Measurements from ENCODE around the gene CATSPERE. TPM values are rescaled to one million over a fixed set of nuclear protein-coding genes. Genes with fewer than 3 reads are reported as not detected.

CATSPERE gene
- total RNA-seq, 4 donors from 2014 or later: 0.25 to 0.98 (median 0.91) TPM; not detected in 1

- H3K4me3 ChIP-seq (ENCODE audit: low read depth, poor library complexity, severe bottlenecking): no peak overlapping the region
- WGBS, 2 donors: 93 to 96% methylated on average over 2 of the region's 2 CpGs
- TF ChIP-seq POLR2A (IDR thresholded peaks at IDR 0.05): no peak
- TF ChIP-seq CTCF (IDR thresholded peaks at IDR 0.05): no peak
- DNase-seq (ENCODE audit: low spot score in 2 of 2): no peak
- intact Hi-C loops (cut with DNase I; ENCODE audit: low total_unique reads): no loop called here
These were observed 129.6 kb downstream of the CATSPERE start for GRCh38 chr1:244590670-244591069.

GRCh38 chr1:244598611-244599010, 137.5 kb downstream of the CATSPERE start:
- intact Hi-C loops (cut with DNase I; ENCODE audit: low total_unique reads): no loop called here
- no peak overlapping the region for H3K4me3 ChIP-seq (ENCODE audit: low read depth, poor library complexity, severe bottlenecking)
- WGBS, 2 donors: 92 to 96% methylated on average over 5 of the region's 5 CpGs
- no peak for DNase-seq (ENCODE audit: low spot score in 2 of 2)
- TF ChIP-seq CTCF (IDR thresholded peaks at IDR 0.05) (no peak), POLR2A (IDR thresholded peaks at IDR 0.05) (no peak)

- no peak overlapping the region for H3K4me3 ChIP-seq (ENCODE audit: low read depth, poor library complexity, severe bottlenecking)
- TF ChIP-seq CTCF (IDR thresholded peaks at IDR 0.05) (no peak), POLR2A (IDR thresholded peaks at IDR 0.05) (no peak)
- intact Hi-C loops (cut with DNase I; ENCODE audit: low total_unique reads): no loop called here
- DNase-seq (ENCODE audit: low spot score in 2 of 2): peak in 1 of 2 donors; percentile 38
- WGBS, 2 donors: 29 to 50% methylated on average over 7 of the region's 7 CpGs
These were observed 138.9 kb downstream of the CATSPERE start for GRCh38 chr1:244599937-244600350.

GRCh38 chr1:244601336-244601735, 140.3 kb downstream of the CATSPERE start:
- 83 to 86% methylated on average over 8 of the region's 8 CpGs for WGBS, 2 donors
- H3K4me3 ChIP-seq (ENCODE audit: low read depth, poor library complexity, severe bottlenecking): no peak overlapping the region
- no peak for DNase-seq (ENCODE audit: low spot score in 2 of 2)
- TF ChIP-seq POLR2A (IDR thresholded peaks at IDR 0.05) (no peak), CTCF (IDR thresholded peaks at IDR 0.05) (no peak)
- intact Hi-C loops (cut with DNase I; ENCODE audit: low total_unique reads): no loop called here

- TF ChIP-seq POLR2A (IDR thresholded peaks at IDR 0.05) (no peak), CTCF (IDR thresholded peaks at IDR 0.05) (peak in 1 of 3 donors; percentile 58)
- intact Hi-C loops (cut with DNase I; ENCODE audit: low total_unique reads): loop anchor here (2.0 kb wide), 1 partner anchor 193 kb away; no protein-coding TSS in a partner anchor
- H3K4me3 ChIP-seq (ENCODE audit: low read depth, poor library complexity, severe bottlenecking): no peak overlapping the region
- DNase-seq (ENCODE audit: low spot score in 2 of 2): no peak
These were observed 142.4 kb downstream of the CATSPERE start for GRCh38 chr1:244603498-244603897.

- 89 to 91% methylated on average over 6 of the region's 6 CpGs for WGBS, 2 donors
- intact Hi-C loops (cut with DNase I; ENCODE audit: low total_unique reads): no loop called here
- no peak for DNase-seq (ENCODE audit: low spot score in 2 of 2)
- TF ChIP-seq CTCF (IDR thresholded peaks at IDR 0.05): no peak
- TF ChIP-seq POLR2A (IDR thresholded peaks at IDR 0.05): no peak
- no peak overlapping the region for H3K4me3 ChIP-seq (ENCODE audit: low read depth, poor library complexity, severe bottlenecking)
These were observed 144.8 kb downstream of the CATSPERE start for GRCh38 chr1:244605835-244606370.
